Renal cortical epithelial cell (primary cell): ENCODE measurements around the gene LRRC37A3. TPM values are rescaled to one million over a fixed set of nuclear protein-coding genes. Genes with fewer than 3 reads are reported as not detected.
"Not testable (repeated sequence)": the region's sequence is repeated elsewhere in the genome, so short reads cannot be mapped to it uniquely, and the experiment has no call there.

ENCODE experiments used
- DNase-seq: peaks from one replicate; pipeline ENCODE4 v3.0.0-alpha.2; 2011; ENCODE audit warnings: low read depth
- total RNA-seq: library from RNA; depleted of rRNA; stranded (reverse); fragments of >200 nt; gene quantifications from 2 replicates; pipeline ENCODE4 v1.2.3, GENCODE V29; 2014

LRRC37A3 gene
- total RNA-seq, 1 donor from 2014 or later = 7.6 TPM

- not testable (repeated sequence) for DNase-seq
Measured at GRCh38 chr17:64926430-64926829, 7.2 kb upstream of the LRRC37A3 start.

DNA sequence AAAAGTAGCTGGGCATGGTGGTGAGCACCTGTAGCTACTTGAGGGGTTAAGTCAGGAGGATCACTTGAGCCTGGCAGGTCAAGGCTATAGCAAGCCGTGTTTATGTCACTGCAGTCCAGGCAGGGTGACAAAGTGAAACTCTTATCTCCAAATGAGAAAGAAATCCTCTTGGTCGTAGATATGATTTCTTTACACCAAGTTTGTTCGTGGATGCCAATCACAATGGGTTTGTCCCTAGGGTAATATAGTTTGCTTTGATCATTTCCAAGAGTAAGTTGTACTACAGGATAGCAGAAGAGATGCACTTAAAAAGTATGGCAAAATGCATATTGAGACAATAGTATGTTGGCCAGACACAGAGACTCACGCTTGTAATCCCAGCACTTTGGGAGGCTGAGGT, 6.0 kb upstream of the LRRC37A3 start:
- not testable (repeated sequence) for DNase-seq

DNA sequence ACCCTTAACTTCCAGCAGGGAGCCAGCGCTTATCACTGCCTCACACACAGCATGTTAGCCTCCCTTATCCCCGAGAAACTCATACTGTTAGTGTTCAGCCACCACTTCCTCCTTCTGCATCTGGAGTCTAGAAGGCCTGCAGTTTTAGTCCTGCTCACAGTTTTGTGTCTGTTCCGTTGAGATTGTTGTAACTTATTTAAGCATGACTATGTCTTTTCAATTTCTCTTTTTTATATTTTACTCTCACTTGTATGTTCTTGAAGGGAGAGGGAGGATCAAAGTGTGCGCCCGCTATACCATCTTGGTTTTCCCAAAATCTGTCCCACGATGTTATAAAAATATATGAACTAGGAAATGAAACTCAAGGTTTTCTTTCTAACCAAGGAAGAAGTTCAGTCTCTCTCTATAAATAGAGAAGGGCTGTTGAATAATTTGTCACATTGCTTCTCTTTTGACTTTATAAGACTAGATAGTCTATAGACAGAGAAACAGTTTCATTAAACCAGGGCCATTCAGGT, 3.8 kb upstream of the LRRC37A3 start:
- DNase-seq = not testable (repeated sequence)

- DNase-seq = peak; percentile 95
Measured at GRCh38 chr17:64920419-64921172, 1.3 kb upstream of the LRRC37A3 start.

- DNase-seq = peak; percentile 57
Measured at GRCh38 chr17:64920026-64920418, 744 bp upstream of the LRRC37A3 start.

DNA sequence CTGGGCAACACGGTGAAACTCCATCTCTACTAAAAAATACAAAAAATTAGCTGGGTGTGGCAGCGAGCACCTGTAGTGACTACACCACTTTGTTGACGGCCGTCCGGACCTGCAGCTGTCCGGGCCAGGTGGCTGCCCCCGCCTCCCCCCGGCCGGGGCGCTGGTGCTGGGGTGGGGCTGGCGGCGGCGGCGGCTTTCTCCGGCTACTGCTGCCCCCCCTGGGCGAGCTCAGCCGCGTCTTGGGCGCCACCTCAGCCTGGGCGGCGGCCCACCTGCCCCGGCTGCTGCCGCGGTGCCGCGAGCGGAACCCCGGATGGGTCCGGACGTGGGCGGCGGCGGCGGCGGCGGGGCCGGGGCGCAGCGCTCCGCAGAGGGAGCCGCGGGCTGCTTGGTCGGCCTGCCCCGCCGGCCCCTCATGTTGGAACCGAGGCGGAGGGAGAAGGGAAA, 413 bp downstream of the LRRC37A3 start:
- DNase-seq = not testable (repeated sequence)

- not testable (repeated sequence) for DNase-seq
Measured at GRCh38 chr17:64917540-64917939, 1.7 kb downstream of the LRRC37A3 start.

GRCh38 chr17:64915244-64915643, 4.0 kb downstream of the LRRC37A3 start:
- not testable (repeated sequence) for DNase-seq

GRCh38 chr17:64910191-64910514, 9.1 kb downstream of the LRRC37A3 start:
- DNase-seq = not testable (repeated sequence)

DNA sequence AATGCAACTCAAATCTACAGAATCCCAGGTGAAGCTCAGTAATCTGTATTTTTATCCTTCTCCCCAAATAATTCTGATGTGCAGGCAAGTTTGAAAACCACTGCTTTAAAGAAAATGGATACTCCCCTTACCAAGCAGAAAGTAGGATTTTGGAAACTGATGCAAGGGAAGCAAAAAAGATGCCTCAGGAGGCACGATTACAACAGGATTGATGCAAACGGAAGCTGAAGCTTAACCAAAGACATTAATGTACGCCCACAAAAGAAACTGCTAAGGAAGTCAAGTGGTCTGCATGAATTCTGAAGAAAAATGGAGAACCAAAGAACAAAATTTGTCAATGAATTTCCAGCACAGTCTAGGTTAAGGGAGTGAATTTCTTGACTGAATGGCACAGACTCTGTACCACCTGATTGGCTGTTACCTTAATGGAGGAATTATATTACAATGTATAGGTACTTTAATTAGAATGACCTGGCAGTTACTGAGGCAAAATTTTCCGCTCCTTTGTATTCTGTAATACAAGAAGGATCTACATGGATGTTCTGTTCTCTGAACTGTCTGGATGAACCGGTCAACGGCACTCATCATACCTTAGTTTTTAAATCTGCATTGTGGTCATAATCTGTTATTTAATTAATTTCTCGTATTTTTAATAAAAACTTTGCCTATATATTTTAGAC, 9.6 kb downstream of the LRRC37A3 start:
- DNase-seq = not testable (repeated sequence)

- DNase-seq = not testable (repeated sequence)
Measured at GRCh38 chr17:64904069-64904468, 15.2 kb downstream of the LRRC37A3 start.

DNA sequence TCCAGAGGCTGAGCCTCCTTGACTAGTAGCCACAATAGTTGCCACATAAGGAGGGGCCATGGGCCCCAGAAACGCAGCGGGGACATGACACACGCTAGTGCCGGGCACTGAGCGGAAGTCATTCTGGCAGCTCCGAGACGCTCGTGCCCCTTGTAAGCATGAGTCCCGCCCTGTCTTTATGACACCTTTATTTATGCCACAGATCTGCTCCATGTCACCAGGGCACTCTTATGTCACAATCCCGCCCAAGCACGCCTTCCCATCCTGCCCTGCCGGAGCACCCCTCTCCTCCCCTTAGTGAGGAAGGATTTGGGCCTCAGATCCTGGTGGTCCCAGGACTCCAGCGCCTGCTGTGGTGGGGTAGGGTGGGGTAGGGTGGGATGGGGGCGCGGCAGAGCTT, 22.1 kb downstream of the LRRC37A3 start:
- not testable (repeated sequence) for DNase-seq

DNA sequence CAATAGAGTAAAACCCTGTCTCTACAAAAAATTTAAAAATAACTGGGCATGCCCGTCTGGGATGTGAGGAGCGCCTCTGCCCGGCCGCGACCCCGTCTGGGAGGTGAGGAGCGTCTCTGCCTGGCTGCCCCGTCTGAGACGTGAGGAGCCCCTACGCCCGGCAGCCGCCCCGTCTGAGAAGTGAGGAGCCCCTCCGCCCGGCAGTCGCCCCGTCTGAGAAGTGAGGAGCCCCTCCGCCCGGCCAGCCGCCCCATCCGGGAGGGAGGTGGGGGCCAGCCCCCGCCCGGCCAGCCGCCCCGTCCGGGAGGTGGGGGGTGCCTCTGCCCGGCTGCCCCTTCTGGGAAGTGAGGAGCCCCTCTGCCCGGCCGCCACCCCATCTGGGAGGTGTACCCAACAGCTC, 45.1 kb downstream of the LRRC37A3 start:
- DNase-seq = not testable (repeated sequence)

- peak; percentile 15 for DNase-seq
Measured at GRCh38 chr17:64847504-64848466, 71.5 kb downstream of the LRRC37A3 start.

- DNase-seq = not testable (repeated sequence)
Measured at GRCh38 chr17:64846892-64847291, 72.4 kb downstream of the LRRC37A3 start.

GRCh38 chr17:64843918-64844317, 75.4 kb downstream of the LRRC37A3 start:
- not testable (repeated sequence) for DNase-seq

DNA sequence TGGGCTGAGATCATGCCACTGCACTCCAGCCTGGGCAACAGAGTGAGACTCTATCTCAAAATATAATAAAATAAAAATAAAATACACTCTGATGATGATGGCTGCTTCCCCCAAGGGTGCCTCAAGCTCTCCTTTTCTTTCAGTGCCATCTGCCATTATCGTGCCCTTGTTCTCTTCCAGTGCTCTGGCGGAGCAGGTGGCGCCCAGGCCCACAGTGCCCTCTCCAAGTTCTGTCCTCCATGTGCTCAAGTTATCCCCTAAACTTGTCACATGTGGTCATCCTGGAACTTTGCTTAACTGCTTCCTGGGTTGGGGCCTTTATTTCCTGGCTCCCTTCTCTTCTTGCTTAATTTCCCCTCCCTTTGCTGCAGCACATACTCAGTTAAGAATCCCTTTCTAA, 76.4 kb downstream of the LRRC37A3 start:
- not testable (repeated sequence) for DNase-seq

DNA sequence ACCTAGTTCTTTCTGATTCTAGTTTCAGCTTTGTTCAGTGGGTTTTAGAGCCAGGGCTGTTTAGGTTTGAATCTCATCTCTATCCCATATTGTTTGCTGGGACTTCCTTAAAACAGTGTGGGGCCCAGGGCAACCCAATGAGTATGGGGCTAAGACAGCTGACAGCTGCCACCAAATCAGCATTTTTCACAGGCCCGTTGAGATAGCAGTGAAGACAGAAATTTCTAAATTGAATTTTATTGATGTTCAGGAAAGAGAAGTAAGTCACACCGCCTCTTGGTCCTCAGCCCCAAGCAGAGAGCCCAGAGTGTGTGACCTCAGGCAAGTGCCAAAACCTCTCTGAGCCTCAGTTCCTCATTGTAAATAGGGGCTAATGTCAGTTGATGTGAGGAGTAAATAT, 78.3 kb downstream of the LRRC37A3 start:
- DNase-seq = not testable (repeated sequence)

DNA sequence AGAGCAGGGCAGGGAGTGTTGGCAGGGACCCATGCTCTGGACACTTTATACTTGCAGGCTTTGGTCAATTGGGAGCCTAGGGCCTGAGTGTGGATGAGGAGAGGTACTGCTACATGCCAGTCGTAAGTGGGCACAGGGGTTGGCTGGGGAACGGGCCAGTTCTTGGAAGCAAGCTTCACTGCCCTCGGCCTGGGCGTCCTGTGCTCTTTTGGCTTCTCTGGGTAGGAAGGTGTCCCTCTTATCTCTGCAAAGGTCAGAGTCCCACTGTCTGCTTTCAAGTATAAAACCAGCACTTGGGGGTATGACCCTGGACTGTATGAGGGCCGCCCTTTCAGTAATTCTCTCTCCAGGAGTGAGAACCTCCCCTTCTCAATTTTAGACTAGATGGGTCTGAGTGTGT, 80.8 kb downstream of the LRRC37A3 start:
- not testable (repeated sequence) for DNase-seq

- peak; percentile 36 for DNase-seq
Measured at GRCh38 chr17:64837018-64837761, 82.1 kb downstream of the LRRC37A3 start.

GRCh38 chr17:64836623-64837017, 82.7 kb downstream of the LRRC37A3 start:
- not testable (repeated sequence) for DNase-seq
